ENCODE measurements around the gene UNC5C. TPM values are rescaled to one million over a fixed set of nuclear protein-coding genes. Genes with fewer than 3 reads are reported as not detected.

The UNC5C gene
- total RNA-seq, 1 donor from 2014 or later = 2.7 TPM

DNA sequence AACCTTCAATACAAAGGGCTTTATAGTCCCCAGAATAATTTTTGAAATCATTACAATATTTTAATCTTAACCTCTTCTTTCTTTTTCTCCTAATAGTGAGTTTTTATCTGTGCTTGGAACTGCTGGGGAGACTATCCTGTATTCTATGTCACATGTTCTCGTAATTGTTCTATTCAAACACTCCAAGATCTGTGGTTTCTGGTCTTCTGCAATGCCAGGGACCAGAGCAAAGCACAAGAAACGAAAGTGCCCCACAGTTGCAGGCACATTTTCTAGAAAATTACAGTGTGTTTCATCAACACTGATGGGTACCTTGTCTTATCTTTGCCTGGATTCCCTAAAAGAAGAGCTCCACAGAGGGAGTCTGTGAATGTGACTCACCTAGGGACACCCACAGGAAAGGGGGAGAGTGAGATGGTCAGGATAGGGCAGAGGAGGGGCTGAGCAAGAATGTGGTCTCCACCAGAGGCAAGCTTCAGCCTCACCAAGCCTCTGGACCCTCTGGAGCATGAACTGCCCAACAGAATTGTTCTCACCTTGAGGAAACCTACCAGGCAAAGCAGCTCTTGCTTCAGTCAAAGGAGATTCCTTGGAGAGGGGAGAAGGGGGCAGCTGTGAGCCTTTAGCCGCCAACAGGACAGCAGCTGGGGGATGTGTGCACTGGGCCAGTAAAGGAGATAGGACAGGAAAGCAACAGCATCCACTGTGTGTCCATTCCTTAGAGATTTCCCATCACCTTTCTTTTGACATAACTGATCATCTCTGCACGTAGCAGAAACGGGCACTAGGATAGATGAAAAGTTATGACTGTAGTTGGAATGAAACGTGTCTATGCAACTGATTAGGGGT lies 25.9 kb downstream of the UNC5C start:
- DNase-seq = no peak

DNA sequence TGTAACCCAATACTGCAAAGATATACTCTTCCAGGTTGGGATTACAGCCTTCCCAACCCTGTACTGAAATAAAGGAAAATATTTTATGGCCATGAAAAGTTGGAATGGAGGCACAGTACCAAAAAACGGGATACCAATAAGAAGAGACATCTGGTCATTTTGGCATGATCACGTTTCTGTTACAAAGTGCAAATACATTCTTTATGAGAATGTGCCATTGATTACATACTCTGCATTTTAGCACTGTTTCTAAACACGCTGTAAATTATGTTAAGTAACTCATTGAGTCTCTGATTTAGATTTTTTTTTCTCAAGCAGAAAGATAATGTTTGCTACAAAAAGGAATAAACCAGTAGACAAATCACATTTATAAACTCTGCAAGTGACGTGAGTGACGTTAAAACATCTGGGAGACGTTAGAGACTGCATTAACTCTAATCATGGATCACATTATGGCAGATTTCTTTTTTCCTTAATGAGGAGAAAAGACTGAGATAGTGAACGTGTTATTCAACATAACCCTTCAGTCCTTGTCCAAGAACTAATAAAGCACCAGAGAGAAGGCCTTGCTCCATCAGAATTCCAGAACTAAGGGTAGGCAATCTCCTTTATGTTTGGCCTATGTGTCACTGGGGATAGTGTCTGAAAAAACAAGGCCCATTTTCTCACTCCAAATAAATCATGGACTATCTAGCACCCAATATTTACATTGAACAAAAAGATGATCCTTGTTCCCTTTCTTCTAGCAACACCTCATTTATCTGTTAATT lies 31.0 kb downstream of the UNC5C start:
- DNase-seq = no peak

DNA sequence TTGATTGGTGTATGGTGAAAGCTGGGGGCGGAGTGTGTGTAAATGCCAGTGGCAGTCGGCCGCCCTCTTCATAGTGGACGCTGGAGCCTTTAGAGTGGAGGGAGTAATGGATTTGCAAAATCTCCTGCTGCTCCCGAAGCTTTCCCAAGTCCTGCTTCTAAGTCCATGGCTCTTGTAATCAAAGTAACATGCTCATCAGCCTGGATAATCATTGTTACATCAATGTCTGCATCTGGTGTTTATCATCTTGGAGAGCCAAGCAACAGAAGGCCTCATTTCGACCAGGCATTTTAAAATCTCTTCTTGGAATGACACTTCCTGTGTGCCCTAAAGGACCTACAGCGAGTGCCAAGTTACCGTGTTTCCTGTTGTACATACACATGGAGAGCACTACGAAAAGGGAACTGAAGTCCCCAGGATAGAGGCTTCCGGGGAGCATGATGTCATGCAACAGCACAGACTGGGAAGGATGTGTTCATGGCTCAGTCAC lies 32.2 kb downstream of the UNC5C start:
- peak; percentile 41 for DNase-seq

DNA sequence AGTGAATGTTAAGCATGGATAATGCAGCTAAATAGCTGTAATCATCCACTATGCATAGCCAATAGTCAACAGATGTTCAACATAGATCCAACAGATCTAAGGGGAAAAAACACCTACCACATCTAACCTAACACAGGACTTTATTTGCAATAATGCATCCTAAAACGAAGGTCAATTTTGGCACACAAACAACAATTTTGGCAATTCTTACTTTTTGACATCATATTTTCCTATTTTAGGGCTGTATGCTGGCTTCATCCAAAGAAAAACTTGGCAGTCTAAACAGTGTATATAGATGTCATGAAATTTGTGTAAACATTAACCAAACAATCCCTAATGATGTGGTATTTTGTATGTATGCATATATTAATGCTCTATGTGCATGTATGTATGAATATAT lies 33.2 kb downstream of the UNC5C start:
- DNase-seq = no peak

DNA sequence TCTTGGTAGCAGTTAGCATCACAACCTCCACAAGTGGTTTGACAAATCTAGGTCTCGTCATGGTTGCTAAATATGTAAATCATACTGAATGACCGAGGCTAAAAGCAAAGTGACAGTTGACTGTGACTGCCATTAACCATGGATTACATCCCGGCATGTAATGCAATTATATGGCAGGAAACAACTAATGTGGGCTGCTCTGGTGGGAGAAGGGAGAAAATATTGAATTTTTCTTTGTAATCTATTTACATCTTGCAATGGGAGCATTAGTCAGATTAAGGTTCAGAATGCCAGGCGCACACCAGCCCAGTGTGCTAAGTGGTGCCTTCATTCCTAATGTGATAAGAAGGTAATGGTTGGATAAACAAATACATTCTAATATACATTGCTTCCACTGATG lies 35.8 kb downstream of the UNC5C start:
- no peak for DNase-seq

DNA sequence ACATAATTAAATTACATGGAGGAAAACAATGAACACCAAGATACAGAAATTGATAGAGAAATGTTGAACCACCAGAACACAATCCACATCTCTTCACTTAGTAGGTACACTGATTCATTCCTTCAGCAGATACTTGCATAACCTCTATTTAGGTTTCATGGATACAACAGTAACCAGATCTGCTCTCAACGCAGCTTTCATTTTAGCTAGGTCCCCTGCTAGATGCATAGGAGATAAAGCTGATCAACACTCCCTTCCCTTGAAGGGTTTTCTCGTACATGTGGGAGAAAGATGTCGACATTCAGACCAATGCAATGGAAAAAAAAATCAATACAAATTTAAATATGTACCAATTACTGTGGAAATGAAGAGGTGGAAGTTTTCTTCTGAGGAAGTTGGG lies 37.3 kb downstream of the UNC5C start:
- no peak for DNase-seq

DNA sequence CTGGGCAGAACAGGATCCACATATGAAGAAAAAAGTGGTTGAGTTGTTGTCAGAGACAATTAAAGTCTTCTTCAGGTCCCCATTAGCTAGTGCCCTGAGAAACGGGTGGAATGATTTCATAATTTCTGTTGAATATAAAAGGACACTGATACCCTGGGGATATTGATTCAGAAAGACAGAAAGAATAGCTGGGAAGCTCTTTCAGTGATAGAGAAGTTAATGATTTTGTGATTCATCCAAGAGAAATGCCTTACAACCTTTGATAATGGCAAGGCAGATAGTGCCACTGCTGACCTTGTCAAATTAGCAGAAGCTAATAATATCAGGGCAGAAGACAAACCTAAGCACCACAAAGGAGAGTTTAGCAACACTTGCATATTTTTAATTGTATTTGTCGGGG lies 37.9 kb downstream of the UNC5C start:
- no peak for DNase-seq

DNA sequence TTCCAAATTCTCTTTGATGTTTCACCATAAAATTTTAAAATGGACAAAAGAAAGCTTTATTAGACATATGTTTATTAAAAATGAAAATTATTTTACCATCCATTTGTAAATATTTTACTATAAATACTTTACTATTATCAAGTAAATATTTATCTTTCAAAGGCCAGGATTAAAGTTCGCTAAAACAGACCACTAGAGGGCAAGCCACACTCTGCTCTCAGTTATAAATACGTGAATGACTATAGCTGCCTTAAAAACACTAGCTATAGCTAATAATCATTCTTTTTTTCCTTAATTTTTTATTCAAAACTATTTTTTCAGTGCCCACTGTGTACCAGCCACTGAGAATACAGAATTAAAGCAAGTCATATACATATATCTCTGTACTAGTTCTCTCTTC lies 38.6 kb downstream of the UNC5C start:
- peak; percentile 45 for DNase-seq

DNA sequence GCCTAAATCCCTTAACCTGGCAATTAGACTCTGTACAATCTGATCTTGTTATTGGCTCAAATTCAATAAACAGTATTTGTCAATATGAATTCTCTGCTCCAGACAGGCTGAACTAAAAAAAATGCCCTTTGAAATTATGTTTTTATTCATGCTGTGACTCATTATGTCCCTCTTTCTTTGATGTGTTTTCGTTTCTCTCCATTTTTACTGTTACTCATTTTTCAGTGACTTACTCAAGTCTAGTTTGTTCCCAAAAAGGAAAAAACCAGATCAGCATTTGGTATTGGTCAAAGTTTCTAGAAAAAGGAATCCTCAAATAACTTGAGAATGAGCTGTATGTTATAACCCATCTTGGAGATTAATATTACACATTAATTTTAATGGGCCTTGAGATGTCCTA lies 40.4 kb downstream of the UNC5C start:
- DNase-seq = no peak

DNA sequence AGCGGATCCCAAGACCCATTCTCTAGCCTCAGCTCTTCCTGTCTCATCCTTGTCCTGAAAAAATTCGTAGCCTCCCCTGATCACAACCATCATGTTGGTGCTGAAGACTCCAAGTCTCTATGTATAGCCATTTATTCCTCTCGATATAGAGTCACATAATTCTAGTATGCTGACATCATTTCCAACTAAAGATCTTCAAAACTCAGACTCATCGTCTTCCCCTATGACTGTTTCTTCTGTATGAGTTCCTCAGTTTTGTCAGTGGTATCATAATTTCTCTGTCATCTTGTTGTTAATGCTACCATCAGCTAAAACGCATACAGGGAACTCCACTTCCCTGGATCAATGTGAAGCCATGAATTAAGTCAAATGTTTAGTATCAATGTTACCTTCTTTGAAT lies 41.2 kb downstream of the UNC5C start:
- DNase-seq = no peak

DNA sequence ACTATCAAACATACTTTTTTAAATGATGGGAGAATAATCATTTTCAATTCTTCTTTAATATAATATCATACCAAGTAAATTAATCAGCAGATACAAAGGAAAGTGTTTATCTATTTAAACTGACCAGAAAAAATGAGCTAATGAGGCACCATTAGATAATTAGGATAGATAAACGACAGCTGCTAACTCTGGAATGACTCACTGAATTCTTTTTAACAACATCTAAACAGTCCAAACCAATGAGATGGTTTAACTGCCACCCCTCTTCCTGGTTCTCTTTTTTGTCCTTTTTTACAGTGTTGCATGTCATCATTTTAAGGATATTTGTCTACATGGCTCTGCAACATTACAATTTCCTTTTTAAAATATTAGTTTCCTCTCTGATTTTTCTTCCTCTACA lies 41.6 kb downstream of the UNC5C start:
- DNase-seq = no peak

DNA sequence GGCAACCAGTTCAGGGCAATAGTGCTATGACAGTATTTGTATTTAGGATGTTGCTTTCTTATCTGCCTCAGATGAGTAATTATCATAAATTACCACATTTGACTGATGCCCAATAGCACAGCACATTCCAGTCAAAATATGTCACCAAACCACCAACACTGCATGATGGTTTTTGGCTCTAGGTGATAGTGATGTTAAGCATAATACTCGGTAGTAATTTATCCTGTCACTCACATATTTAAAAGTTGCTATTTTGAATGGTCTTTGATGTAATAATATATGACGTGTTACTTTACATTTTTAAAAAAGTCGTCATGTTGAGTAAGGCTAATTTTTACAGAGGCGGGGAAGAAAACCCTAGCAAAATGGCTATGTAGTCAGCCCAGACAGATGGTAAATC lies 42.5 kb downstream of the UNC5C start:
- no peak for DNase-seq

DNA sequence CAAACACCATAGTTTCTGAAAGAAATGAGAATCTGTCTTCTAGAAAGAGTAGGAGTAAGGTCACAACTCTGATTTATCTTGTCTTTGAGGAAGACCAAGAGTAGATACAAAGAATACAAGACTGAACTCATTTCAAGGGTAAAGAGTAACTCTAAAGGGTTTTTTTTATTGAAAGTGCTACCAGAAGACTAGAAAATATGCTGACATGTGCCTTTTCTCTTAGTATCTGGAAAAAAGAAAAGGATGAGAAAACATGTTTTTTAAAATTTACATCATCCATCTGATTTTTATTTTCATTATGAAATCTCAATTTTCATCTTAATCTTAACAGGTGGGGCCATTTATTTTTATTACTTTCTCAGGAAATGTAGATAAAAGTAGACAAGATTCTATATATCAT lies 43.0 kb downstream of the UNC5C start:
- DNase-seq = no peak

DNA sequence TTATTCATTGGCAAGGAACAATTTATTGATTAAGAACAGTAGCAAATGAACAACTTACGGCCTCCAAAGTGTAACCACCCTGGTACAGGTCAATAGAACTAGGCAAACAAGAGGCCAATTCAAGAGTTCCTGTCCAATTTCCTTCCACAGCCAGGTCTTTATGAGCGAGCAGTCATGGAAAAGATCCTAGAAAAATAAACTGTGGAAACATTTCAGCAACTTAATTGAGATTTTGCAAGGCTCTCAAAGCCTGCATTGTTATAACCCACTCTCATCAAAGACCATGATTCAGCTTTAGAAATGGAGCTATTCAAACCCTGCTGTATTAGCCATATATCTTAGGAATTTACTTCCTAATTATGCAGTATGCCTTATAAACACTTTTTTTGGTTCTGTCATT lies 43.6 kb downstream of the UNC5C start:
- DNase-seq = peak; percentile 70

DNA sequence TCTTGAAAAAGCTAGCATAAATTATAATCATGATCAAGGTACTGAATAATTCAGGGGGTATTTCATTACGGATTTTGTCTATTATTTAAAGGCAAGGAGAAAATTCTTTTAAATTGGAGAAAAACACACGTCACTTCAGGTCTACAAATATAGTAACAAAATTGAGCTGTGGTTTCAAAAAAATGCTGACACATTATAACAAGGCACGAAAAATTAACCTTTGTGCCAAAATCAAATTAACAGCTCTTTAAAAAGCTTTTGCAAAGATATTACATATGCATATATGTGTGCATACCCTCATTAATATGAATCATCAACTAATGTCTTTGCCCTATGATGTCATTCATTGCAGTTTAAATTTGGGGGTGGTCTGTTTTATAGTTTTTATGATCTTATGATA lies 44.3 kb downstream of the UNC5C start:
- DNase-seq = no peak

DNA sequence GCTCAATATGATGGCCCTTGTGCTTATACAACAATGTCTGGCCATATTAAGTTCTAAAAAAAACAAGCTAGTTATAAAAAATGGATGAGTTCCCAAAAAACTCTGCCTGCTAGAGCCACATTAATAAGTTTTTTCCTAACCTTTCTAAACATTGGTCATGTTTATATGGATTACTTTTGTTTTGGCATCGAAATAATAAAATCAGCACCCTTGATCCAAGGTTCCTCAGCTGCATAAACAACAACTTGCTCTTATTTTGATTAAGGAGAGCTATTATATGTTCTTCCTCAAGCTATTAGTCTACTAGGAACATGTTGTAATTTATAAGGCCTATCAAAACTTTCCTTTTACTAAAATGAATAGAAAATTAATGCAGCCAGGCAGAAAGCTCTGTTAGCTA lies 48.4 kb downstream of the UNC5C start:
- no peak for DNase-seq

DNA sequence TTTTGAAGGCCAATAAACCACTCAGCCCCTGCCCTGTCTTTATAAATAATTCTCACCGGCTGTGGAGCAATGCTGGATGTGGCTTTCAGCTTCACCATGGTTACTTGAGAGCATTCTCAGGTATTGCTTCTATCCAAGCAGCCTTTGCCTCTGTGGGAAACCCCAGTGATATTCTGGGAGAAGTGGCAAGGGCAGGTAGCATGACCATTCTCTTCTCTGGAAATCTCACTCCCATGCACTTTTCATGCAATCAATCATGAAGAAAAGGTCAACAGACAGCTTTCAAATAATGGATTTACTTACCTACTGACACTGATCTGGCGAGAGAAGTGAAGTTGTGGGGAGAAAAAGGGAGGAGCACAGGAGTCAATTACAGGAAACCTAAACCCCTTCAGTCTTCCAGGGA lies 49.5 kb downstream of the UNC5C start:
- DNase-seq = no peak

DNA sequence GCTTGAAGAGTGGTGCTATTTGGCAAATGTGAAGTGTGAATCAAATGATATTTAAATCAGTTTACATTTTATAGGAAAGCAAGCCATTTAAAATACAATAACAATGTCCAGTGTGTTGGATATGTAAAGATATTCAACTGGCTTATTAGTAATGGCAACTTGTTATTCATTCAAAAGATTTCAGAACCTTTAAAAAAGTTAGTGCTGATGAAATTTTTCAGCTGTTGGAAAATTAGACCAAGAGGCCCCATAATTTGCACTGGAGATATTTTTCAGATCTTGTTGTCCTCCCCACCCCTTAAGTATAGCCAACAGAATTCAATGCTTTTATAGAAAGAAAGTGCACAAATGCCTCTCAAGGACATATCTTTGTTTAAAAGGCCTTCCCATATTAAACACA lies 54.6 kb downstream of the UNC5C start:
- DNase-seq = no peak

DNA sequence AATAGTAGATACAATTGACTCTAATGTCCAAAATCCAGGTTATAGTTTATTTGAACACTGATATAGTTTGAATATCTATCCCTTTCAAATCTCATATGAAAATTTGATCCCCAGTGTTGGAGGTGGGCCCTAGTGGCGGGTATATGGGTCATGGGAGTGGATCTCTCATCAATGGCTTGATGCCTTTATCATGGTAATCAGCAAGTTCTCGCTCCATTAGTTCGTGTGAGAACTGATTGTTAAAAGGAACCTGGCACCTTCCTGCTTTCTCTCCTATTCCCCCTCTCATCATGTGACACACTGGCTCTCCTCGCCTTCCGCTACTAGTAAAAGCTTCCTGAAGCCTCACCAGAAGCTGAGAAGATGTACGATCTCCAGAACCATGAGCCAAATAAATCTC lies 70.1 kb downstream of the UNC5C start:
- DNase-seq = no peak

DNA sequence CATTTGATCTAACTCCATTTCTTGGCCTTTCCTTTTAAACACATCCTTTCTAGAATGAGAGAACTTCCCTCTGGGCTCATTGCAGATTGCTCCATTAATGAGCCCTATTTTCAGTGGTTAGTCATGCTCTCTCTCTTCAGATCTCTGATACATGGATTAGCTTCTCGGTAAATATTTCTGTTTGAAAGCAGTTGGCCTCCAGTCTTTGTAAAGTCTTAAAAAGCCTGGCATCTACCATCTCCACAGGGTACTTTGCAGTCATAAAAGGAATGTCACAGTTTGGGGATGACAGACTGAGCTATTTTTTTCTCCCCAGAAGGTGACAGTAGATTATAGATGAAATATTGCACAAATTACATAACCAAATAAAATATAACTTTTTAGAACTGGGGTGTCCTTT lies 72.7 kb downstream of the UNC5C start:
- no peak for DNase-seq

DNA sequence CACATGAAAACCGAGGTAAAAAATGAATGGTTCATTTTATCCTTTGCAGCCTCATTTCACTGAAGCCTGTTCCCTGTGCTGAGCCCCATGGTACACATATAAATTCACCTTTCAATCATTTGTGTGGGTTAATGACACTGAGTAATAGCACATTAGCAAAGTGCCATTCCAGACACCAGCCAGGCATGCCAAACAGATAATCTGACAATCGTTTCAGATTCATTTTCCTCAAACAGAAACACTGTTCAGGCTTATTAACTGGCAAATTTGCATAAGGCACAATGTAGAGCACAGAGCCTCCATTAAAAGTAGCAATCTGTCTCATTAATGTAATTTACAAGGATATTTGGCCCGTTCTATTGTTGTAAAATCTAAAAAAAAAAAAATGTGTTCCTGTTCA lies 76.2 kb downstream of the UNC5C start:
- DNase-seq = no peak

DNA sequence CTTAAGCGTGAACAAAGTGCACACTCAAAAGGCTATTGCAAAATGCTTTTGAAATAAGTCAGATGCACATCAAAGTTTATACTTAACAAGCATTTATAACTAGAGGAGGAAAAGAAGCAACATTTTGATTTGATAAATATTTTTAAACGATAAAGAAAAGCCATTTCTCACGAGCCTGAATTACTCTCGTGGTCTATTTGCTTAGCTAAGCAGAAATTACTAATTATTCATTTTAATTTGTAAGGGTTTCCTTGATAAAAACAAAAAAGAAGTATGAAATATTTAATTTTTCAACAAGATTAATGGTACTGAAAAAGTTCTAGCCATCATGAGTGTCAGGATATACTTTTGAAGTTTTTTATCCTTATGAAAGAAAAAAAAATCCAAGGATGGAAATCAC lies 78.2 kb downstream of the UNC5C start:
- DNase-seq = no peak

DNA sequence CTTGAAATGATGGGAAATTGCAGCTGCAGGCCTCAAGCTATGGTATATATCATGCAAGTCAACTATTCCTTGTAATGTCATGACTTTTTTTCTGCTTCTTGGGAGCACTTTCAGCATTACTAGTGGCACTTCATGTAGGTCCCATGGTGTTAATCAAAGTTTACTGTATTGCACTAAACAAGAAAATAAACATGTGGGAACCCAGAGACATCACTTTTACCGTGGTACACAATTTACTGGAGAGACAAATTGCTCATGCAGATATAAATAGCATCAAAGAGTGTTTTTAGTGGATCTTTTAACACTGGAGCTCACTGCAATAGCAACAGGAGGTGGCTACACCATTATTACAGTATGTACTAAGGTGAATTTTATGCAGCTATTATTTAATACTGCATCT lies 79.2 kb downstream of the UNC5C start:
- no peak for DNase-seq

DNA sequence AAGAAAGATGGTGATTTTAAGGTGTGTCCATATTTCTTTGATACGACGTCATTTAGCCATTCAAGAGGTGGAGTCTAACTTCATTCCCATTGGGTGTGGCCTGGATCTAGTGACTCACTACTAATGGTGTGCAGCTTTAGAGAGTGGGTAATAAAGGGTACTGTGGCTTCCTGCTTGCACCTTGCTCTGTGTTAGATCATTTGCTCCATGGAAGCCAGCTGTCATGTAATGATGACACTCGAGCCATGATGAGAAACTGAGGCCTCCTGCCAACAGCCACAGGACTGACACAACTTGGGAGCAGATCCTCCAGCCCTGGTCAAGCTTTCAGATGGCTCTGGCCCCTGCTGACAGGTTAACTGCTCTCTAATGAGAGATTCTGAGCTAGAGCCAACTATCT lies 82.0 kb downstream of the UNC5C start:
- no peak for DNase-seq
